Measurements from ENCODE around the gene IL27RA.
A peak's percentile ranks its signal among the peaks of the same experiment; 100 is the strongest.

IL27RA gene

GRCh38 chr19:14073261-14073924, 41.8 kb downstream of the IL27RA start:
- H3K4me3 ChIP-seq (ENCODE audit: low read depth, low read length), result peak overlapping the region; percentile 63
- H3K27me3 ChIP-seq, result peaks cover 21% of the 10 kb centered on the region
- DNase-seq, result peak; percentile 81
- TF ChIP-seq CTCF (IDR thresholded peaks at IDR 0.05; ENCODE audit: low read depth, low read length), result peak; percentile 15; the same call in 1 of the 2 replicates
- no peaks in the 10 kb centered on the region; the same call in none of the 2 replicates for H3K4me1 ChIP-seq
- H3K9me3 ChIP-seq, result no peaks in the 10 kb centered on the region
- H3K36me3 ChIP-seq, result no peaks in the 10 kb centered on the region

- no peak for DNase-seq
These were observed 42.6 kb downstream of the IL27RA start for GRCh38 chr19:14073925-14074838.

GRCh38 chr19:14078411-14078810, 46.8 kb downstream of the IL27RA start:
- Histone ChIP-seq H3K27me3 (peaks cover 13% of the 10 kb centered on the region), H3K4me3 (ENCODE audit: low read depth, low read length) (no peak overlapping the region), H3K4me1 (no peaks in the 10 kb centered on the region; the same call in none of the 2 replicates), H3K9me3 (no peaks in the 10 kb centered on the region), H3K36me3 (no peaks in the 10 kb centered on the region)
- DNase-seq, result no peak
- no peak for TF ChIP-seq CTCF (IDR thresholded peaks at IDR 0.05; ENCODE audit: low read depth, low read length)

More at GRCh38 chr19:14073925-14074838, 42.6 kb downstream of the IL27RA start:
- Histone ChIP-seq H3K4me3 (ENCODE audit: low read depth, low read length) (peak overlapping the region; percentile 63), H3K27me3 (peaks cover 21% of the 10 kb centered on the region), H3K36me3 (no peaks in the 10 kb centered on the region), H3K9me3 (no peaks in the 10 kb centered on the region), H3K4me1 (no peaks in the 10 kb centered on the region; the same call in none of the 2 replicates)
- no peak for TF ChIP-seq CTCF (IDR thresholded peaks at IDR 0.05; ENCODE audit: low read depth, low read length)

- Histone ChIP-seq H3K9me3 (no peaks in the 10 kb centered on the region), H3K4me1 (no peaks in the 10 kb centered on the region), H3K4me3 (ENCODE audit: low read depth, low read length) (peak overlapping the region; percentile 94), H3K36me3 (no peaks in the 10 kb centered on the region), H3K27me3 (no peaks in the 10 kb centered on the region)
- TF ChIP-seq CTCF (IDR thresholded peaks at IDR 0.05; ENCODE audit: low read depth, low read length), result no peak
- peak; percentile 97 for DNase-seq
These were observed 49.6 kb downstream of the IL27RA start for GRCh38 chr19:14080887-14081796.

- Histone ChIP-seq H3K27me3 (no peaks in the 10 kb centered on the region), H3K4me1 (no peaks in the 10 kb centered on the region), H3K36me3 (no peaks in the 10 kb centered on the region), H3K4me3 (ENCODE audit: low read depth, low read length) (peak overlapping the region; percentile 94), H3K9me3 (no peaks in the 10 kb centered on the region)
- no peak for TF ChIP-seq CTCF (IDR thresholded peaks at IDR 0.05; ENCODE audit: low read depth, low read length)
- no peak for DNase-seq
These were observed 50.5 kb downstream of the IL27RA start for GRCh38 chr19:14081797-14082674.

Measured in BE2C (cell line).